Transverse colon (tissue), 4 donors: ENCODE data around the gene FYB1. TPM values are rescaled to one million over a fixed set of nuclear protein-coding genes. Genes with fewer than 3 reads are reported as not detected.

Experiments used
- DNase-seq: peaks from one replicate; pipeline ENCODE4 v3.0.0-alpha.2; 2019
- H3K27ac ChIP-seq, 4 donors: fragments of 200-600 bp; sonication (generic); 2 replicates each; pipeline ENCODE4 v1.5.1; 2016 to 2018; ENCODE audit warnings: inconsistent platforms in 4 of 4
- H3K27me3 ChIP-seq: fragments of 200-600 bp; sonication (generic); 2 replicates; pipeline ENCODE4 v1.5.1; 2017; ENCODE audit warnings: inconsistent platforms
- H3K36me3 ChIP-seq, 4 donors: fragments of 200-600 bp; sonication (generic); 2 replicates each; pipeline ENCODE4 v1.5.1; 2017 to 2019; ENCODE audit warnings: inconsistent platforms in 4 of 4
- H3K4me1 ChIP-seq, 4 donors: fragments of 200-600 bp; sonication (generic); 2 replicates each; pipeline ENCODE4 v1.5.1; 2017 to 2020; ENCODE audit warnings: inconsistent platforms in 4 of 4
- H3K4me3 ChIP-seq, 4 donors: fragments of 200-600 bp; sonication (generic); 1 replicate in 1 of 4; 2 replicates in 3 of 4; pipeline versions ENCODE4 v1.5.1 to v1.6.1; 2017 to 2019; ENCODE audit warnings: inconsistent platforms in 4 of 4
- H3K9me3 ChIP-seq, 2 donors: fragments of 200-600 bp; sonication (generic); 2 replicates each; pipeline ENCODE4 v1.5.1; 2017 to 2019; ENCODE audit warnings: inconsistent platforms in 2 of 2
- CTCF ChIP-seq, 5 experiments: fragments of 200-600 bp in 3 of 5; fragments of 450-650 bp in 2 of 5; sonication (generic) in 3 of 5; IDR thresholded peaks; 1 replicate in 2 of 5; 2 replicates in 3 of 5; pipeline ENCODE4 v1.5.1; 2016 to 2017; ENCODE audit warnings: antibody characterized with exemption in 5 of 5, inconsistent platforms in 3 of 5, mild to moderate bottlenecking in 2 of 5, moderate library complexity in 1 of 5
- EP300 ChIP-seq: sonication (generic); formaldehyde crosslinking; IDR thresholded peaks from one replicate; pipeline ENCODE4 v1.6.1; 2017; ENCODE audit warnings: antibody characterized with exemption, low read depth
- POLR2A ChIP-seq: fragments of 450-650 bp; IDR thresholded peaks from one replicate; pipeline ENCODE4 v1.6.1; 2016; ENCODE audit warnings: antibody characterized with exemption, mild to moderate bottlenecking, moderate library complexity
- POLR2AphosphoS5 ChIP-seq, 3 donors: sonication (generic); formaldehyde crosslinking; IDR thresholded peaks; one replicate each; pipeline ENCODE4 v1.6.1; 2016; ENCODE audit warnings: antibody characterized with exemption in 3 of 3
- WGBS, 2 donors: methylation state at CpG; one replicate each; pipeline ENCODE4 v1.1.5; 2018; ENCODE audit warnings: low coverage in 1 of 2; 5-methylcytosine and 5-hydroxymethylcytosine counted together
- in situ Hi-C, 4 donors: fragments of 200-750 bp; cut with MboI; loops; one replicate each; pipeline versions ENCODE4 v1.15.0 to v1.15.1; 2017; ENCODE audit warnings: low sequenced_read_pairs in 3 of 4, low pct_ligation_motif_present in 1 of 4, low pct_unique_long_range_greater_than_20kb in 1 of 4
- intact Hi-C: fragments of 100-400 bp; cut with DNase I; formaldehyde crosslinking; loops from one replicate; pipeline ENCODE4 v1.15.1; 2023; ENCODE audit warnings: low total_unique reads
- total RNA-seq, 4 donors: library from RNA; depleted of rRNA; stranded (reverse); fragments of >200 nt; gene quantifications; one replicate each; pipeline ENCODE4 v1.1.0, GENCODE V29; 2016

FYB1 gene
- total RNA-seq, 4 donors from 2014 or later, result 6.4 to 38.5 (median 17.5) TPM

- Histone ChIP-seq H3K36me3 (no peaks in the 10 kb centered on the region), H3K4me1 (peaks cover 0 to 6% (median 0%) of the 10 kb centered on the region in 4 donors), H3K27ac (no peak overlapping the region), H3K27me3 (no peaks in the 10 kb centered on the region), H3K9me3 (no peaks in the 10 kb centered on the region), H3K4me3 (no peak overlapping the region)
- intact Hi-C loops, result no loop called here
- DNase-seq, result no peak
- WGBS, 2 donors, result 53 to 55% methylated on average over 4 of the region's 4 CpGs
- TF ChIP-seq POLR2AphosphoS5 (IDR thresholded peaks at IDR 0.05), result no peak
- no peak for TF ChIP-seq CTCF (IDR thresholded peaks at IDR 0.05)
- TF ChIP-seq POLR2A, result no peak
- TF ChIP-seq EP300, result no peak
- in situ Hi-C loops, result no loop called here
These were observed 126.6 kb downstream of the FYB1 start for GRCh38 chr5:39092581-39093351.

GRCh38 chr5:39091940-39092580 lies 127.3 kb downstream of the FYB1 start:
- H3K4me1 ChIP-seq, result peaks cover 0 to 6% (median 0%) of the 10 kb centered on the region in 4 donors
- no peaks in the 10 kb centered on the region for H3K36me3 ChIP-seq
- H3K9me3 ChIP-seq, result no peaks in the 10 kb centered on the region
- in situ Hi-C loops (no loop called here), intact Hi-C loops (no loop called here)
- H3K27me3 ChIP-seq, result no peaks in the 10 kb centered on the region
- no peak overlapping the region for H3K27ac ChIP-seq
- 76 to 82% methylated on average over 4 to 7 of the region's 7 CpGs for WGBS, 2 donors
- no peak for DNase-seq
- no peak overlapping the region for H3K4me3 ChIP-seq
- TF ChIP-seq POLR2A (no peak), POLR2AphosphoS5 (IDR thresholded peaks at IDR 0.05) (no peak)

GRCh38 chr5:39083968-39084367 lies 135.4 kb downstream of the FYB1 start:
- Histone ChIP-seq H3K4me3 (no peak overlapping the region), H3K9me3 (no peaks in the 10 kb centered on the region), H3K27me3 (peaks cover 4% of the 10 kb centered on the region), H3K27ac (no peak overlapping the region), H3K36me3 (no peaks in the 10 kb centered on the region), H3K4me1 (peaks cover 0 to 6% (median 1%) of the 10 kb centered on the region in 4 donors)
- in situ Hi-C loops, result loop anchor here in 2 of 4 donors (10.0 kb wide), 2 partner anchors 79 to 89 kb away; no protein-coding TSS in a partner anchor
- no peak for DNase-seq
- WGBS, 2 donors, result 59 to 82% methylated on average over 1 of the region's 1 CpG
- intact Hi-C loops, result loop anchor here (10.0 kb wide), 1 partner anchor 79 kb away; no protein-coding TSS in a partner anchor
- TF ChIP-seq EP300 (no peak), CTCF (IDR thresholded peaks at IDR 0.05) (no peak), POLR2A (no peak)

- intact Hi-C loops, result loop anchor here (10.0 kb wide), 1 partner anchor 78 kb away; no protein-coding TSS in a partner anchor
- H3K4me3 ChIP-seq, result no peak overlapping the region
These were observed 136.4 kb downstream of the FYB1 start for GRCh38 chr5:39082995-39083394.

More at GRCh38 chr5:39082995-39083394, 136.4 kb downstream of the FYB1 start:
- no peak overlapping the region for H3K27ac ChIP-seq
- WGBS, 2 donors, result 73 to 87% methylated on average over 3 of the region's 3 CpGs
- H3K27me3 ChIP-seq, result peaks cover 4% of the 10 kb centered on the region
- H3K4me1 ChIP-seq, result peaks cover 0 to 6% (median 1%) of the 10 kb centered on the region in 4 donors
- H3K36me3 ChIP-seq, result no peaks in the 10 kb centered on the region
- H3K9me3 ChIP-seq, result no peaks in the 10 kb centered on the region
- no peak for TF ChIP-seq EP300
- TF ChIP-seq POLR2AphosphoS5 (IDR thresholded peaks at IDR 0.05), result no peak
- in situ Hi-C loops, result loop anchor here in 2 of 4 donors (10.0 kb wide), 2 partner anchors 78 to 88 kb away; no protein-coding TSS in a partner anchor
- DNase-seq, result no peak
